SIG-M5 treated with dmso at 0.1 percent for 504 hours (cell line): ENCODE measurements around the gene TAF1D.
A peak's percentile ranks its signal among the peaks of the same experiment; 100 is the strongest.
"Not testable (repeated sequence)": the region's sequence is repeated elsewhere in the genome, so short reads cannot be mapped to it uniquely, and the experiment has no call there.

Experiments
- DNase-seq: peaks from one replicate; lab custom pipeline; 2025; ENCODE audit not compliant: unreplicated experiment; lab: John Stamatoyannopoulos, UW

TAF1D gene, protein sequence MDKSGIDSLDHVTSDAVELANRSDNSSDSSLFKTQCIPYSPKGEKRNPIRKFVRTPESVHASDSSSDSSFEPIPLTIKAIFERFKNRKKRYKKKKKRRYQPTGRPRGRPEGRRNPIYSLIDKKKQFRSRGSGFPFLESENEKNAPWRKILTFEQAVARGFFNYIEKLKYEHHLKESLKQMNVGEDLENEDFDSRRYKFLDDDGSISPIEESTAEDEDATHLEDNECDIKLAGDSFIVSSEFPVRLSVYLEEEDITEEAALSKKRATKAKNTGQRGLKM

DNA sequence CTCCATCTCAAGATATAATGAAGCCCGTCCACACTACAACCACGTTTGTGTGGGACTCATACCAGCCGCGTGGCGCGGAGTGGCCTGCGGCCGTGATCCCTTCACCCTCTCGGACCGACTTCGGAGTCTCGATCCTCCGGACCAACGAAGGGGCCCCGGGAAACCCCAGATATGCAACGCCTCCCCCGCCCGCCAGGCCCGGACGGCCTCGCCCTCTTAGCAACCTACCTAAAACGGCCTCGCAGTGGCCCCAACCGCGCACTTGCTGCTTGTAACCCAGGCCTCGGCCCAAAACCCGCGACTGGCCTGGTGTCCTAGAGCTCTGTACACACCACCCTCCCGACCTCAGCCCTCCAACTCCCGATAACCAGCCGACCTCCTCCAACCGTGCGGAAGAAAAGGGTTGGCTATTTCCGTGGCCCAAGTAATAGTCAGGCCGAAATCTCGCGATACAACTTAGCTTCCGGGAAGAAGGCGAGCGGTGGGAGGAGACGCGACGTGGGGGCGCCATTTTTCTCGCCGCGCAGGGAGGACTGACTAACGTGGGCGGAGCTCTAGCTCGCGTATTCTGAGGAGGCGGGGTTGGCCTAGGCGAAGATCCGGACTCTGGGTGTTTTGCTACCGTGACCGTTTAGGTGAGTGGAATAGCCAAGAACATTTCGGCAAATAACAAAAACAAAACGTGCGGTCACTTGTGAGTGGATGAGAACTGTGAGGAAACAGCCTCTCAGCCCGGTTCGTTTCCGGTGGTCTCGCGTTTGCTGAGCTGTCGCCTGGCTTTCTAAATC lies at the start of gene TAF1D, which contains the start of gene C11orf54:
Gene TAF1D (minus strand): TSS at position 402 of the 788 bp plus-strand sequence. CDS start 2,191 bp downstream, outside the sequence.
Gene C11orf54 (plus strand): TSS at position 579 of the 788 bp plus-strand sequence. CDS start 5,722 bp downstream, outside the sequence.
- peak; percentile 94 for DNase-seq

- DNase-seq = no peak
Measured at GRCh38 chr11:93784935-93785360, 43.7 kb upstream of the TAF1D start.

- peak; percentile 91 for DNase-seq
Measured at GRCh38 chr11:93784145-93784934, 43.0 kb upstream of the TAF1D start, which contains the start of gene MED17. Gene MED17, plus strand, starts transcription at chr11:93784282. Its CDS starts 232 bp downstream, at chr11:93784514.

GRCh38 chr11:93783765-93784144 lies 42.5 kb upstream of the TAF1D start:
- DNase-seq = no peak

- DNase-seq = no peak
Measured at GRCh38 chr11:93783362-93783761, 42.1 kb upstream of the TAF1D start.

DNA sequence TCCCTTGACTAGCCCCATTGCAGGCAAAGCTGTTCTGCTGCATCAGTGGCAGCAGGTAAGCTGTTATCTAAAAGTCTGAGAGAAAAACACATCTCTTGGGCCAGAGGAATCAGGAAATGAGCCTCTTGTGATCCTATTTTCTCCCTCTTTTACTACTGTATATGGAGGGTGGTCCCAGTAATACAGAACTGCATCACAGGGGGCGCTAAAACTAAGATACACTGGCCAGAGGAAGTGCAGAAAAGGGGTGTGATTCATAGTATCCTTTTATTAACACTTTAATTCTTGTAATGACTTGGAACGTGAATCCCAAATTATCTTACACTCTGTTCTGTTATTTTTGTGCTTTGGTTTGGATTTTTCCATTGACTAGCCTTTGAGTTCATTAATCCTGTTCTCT lies 34.0 kb upstream of the TAF1D start:
- DNase-seq = peak; percentile 33

DNA sequence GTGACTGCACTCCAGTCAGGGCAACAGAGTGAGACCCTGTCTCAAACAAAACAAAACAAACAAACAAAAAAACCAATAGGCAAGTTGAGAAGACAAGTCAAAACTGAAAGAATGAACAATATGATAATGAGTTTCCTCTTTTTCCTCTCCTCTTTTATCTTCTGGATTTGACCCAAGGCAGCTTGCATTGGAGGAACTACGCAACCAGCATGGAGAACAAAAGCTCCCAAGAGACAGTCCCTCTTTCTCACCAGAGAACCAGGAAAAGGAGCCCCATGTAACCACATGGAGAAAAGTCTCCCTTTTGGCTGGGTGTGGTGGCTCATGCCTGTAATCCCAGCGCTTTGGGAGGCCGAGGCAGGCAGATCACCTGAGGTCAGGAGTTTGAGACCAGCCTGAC lies 33.3 kb upstream of the TAF1D start:
- DNase-seq = not testable (repeated sequence)

GRCh38 chr11:93773601-93774200 lies 32.4 kb upstream of the TAF1D start:
- no peak for DNase-seq

GRCh38 chr11:93773045-93773477 lies 31.8 kb upstream of the TAF1D start:
- no peak for DNase-seq

GRCh38 chr11:93772123-93772522 lies 30.8 kb upstream of the TAF1D start:
- DNase-seq = no peak

DNA sequence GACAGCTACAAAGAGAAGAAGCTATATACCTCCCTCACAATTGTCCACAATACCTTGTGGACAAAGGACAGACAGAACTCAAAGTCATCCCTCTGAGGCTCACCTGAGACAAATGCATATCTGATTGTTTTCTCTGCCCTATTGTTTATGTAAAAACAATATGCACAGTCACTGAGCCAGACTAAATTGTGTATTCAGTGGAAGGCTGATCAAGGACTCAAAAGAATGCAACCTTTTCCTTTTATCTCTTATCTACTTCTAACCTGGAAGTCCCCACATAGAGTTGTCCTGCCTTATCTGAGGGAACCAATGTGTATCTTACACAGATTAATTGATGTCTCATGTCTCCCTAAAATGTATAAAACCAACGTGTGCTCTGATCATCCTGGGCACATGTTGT lies 28.9 kb upstream of the TAF1D start:
- no peak for DNase-seq

- no peak for DNase-seq
Measured at GRCh38 chr11:93767018-93767417, 25.7 kb upstream of the TAF1D start.

- no peak for DNase-seq
Measured at GRCh38 chr11:93766504-93766903, 25.2 kb upstream of the TAF1D start.

- no peak for DNase-seq
Measured at GRCh38 chr11:93765551-93765950, 24.3 kb upstream of the TAF1D start.

DNA sequence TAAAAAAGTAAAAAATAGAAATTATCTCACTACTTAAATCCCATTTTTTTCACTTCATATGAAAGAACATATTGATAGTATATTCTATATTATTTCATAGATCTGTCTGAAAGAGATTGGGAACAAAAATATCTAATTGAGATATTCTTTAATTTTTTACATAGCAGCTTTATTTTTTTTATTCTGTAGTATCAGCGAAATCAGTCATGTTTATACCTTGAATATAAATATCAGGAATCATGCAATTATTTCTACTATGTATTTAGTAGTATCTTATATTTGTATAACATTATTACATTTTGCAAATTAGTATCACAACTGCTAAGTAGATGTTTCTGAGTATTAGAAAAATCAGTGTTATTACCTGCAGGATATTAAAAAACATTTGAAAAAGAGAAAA lies 20.6 kb upstream of the TAF1D start:
- no peak for DNase-seq

GRCh38 chr11:93759123-93759522 lies 17.8 kb upstream of the TAF1D start:
- not testable (repeated sequence) for DNase-seq

DNA sequence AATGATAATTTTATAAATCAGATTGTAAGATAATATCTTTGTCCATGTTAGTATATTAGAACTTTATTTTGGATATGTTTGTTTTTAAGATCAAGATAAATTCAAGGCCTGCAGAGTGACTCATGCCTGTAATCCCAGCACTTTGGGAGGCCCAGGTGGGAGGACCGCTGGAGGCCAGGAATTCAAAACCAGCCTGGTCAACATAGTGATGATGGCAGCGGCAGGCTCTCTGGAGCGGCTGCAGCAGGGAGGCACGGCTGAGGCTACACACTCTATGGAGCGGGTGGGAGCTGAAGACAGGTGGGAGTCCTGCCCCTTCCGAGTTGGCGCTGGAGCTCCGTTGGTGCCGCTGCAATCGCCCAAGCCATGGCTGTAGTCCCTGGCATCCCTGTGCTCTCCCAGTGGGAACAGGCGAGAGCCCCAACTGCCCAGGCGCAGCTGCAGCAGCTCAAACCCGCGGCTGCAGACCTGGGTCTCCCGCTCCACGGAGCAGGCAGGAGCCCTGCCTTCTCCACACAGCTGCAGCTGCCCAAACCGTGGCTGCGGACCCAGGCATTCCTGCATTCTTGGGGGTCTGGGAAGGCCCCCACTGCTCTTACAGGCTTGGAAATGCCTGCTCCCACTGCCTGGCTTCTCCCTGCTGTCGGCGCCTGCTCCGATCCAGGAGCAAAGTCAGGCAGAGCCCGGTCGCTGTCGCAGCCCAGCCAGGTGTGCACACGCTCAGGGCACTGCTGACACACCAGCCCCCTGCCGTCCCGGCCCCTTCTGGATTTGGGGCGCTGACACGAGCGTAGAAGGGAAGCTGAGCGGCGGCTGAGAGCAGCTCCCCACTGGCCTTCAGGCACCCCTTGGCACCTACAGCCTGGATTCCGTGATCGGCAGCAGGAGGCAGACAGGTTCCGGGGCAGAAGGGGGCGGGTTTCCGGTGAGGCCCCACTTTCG lies 16.9 kb upstream of the TAF1D start:
- no peak for DNase-seq

GRCh38 chr11:93757301-93757700 lies 16.0 kb upstream of the TAF1D start:
- DNase-seq = no peak

GRCh38 chr11:93756748-93757147 lies 15.5 kb upstream of the TAF1D start:
- no peak for DNase-seq

DNA sequence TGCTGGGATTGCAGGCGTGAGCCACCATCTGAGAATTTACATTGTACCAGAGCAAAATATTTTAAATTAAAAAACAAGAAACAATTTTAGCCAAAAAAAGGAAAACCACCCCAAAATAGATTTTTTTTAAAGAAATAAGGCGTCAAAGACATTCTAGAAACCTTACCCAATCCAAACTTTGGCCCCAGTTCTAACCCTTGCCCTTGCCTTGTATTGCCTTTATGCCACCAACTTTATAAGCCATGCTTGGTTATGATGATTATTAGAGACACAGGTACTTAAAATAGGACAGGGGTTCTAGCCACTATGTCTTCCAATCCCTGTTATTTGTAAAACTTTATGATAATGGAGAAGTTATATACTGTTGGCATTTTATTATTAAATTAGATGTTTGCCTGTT lies 11.9 kb upstream of the TAF1D start:
- no peak for DNase-seq
